ENCODE measurements around the gene TTC31. TPM values are rescaled to one million over a fixed set of nuclear protein-coding genes. Genes with fewer than 3 reads are reported as not detected.

Gene TTC31
- total and polyA plus RNA-seq, 4 donors, result 9.9 to 26.4 (median 15.8) TPM

- Histone ChIP-seq H3K27ac (ENCODE audit: low read depth in 1 of 2, low read length in 2 of 2) (no peak overlapping the region), H3K4me3 (ENCODE audit: low read depth in 1 of 3, low read length in 3 of 3) (no peak overlapping the region), H3K4me1 (ENCODE audit: control insufficient read depth in 4 of 4, insufficient read depth in 4 of 4, low read length in 3 of 4) (peaks cover 16 to 34% (median 27%) of the 10 kb centered on the region in 4 donors), H3K27me3 (ENCODE audit: control insufficient read depth in 4 of 4, insufficient read depth in 4 of 4, low read length in 3 of 4) (no peaks in the 10 kb centered on the region), H3K9me3 (ENCODE audit: control insufficient read depth in 4 of 4, low read length in 3 of 4) (no peaks in the 10 kb centered on the region), H3K36me3 (ENCODE audit: control insufficient read depth in 4 of 4, insufficient read depth in 3 of 4, low read depth in 1 of 4, low read length in 3 of 4) (no peaks in the 10 kb centered on the region), H3K9ac (ENCODE audit: low read depth in 1 of 2, low read length in 2 of 2) (no peak overlapping the region)
- WGBS, result 86% methylated on average over 2 of the region's 2 CpGs
- no peak for DNase-seq (ENCODE audit: low spot score)
- TF ChIP-seq NR2F2 (IDR thresholded peaks at IDR 0.05) (no peak), REST (IDR thresholded peaks at IDR 0.05) (no peak), HNF4G (IDR thresholded peaks at IDR 0.05) (no peak), RAD21 (IDR thresholded peaks at IDR 0.05) (no peak), RXRA (IDR thresholded peaks at IDR 0.05) (no peak), ZBTB33 (IDR thresholded peaks at IDR 0.05) (no peak), ATF3 (IDR thresholded peaks at IDR 0.05) (no peak), FOXA1 (IDR thresholded peaks at IDR 0.05) (no peak), JUND (IDR thresholded peaks at IDR 0.05) (no peak), HNF4A (conservative IDR thresholded peaks at IDR 0.05) (no peak), EGR1 (IDR thresholded peaks at IDR 0.05; ENCODE audit: low read depth in 2 of 2) (no peak), SP1 (IDR thresholded peaks at IDR 0.05) (no peak)
- TF ChIP-seq, protein P1, sequence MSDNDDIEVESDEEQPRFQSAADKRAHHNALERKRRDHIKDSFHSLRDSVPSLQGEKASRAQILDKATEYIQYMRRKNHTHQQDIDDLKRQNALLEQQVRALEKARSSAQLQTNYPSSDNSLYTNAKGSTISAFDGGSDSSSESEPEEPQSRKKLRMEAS (IDR thresholded peaks at IDR 0.05), result no peak
Observed at GRCh38 chr2:74448771-74449170, 34.1 kb upstream of the TTC31 start.

DNA sequence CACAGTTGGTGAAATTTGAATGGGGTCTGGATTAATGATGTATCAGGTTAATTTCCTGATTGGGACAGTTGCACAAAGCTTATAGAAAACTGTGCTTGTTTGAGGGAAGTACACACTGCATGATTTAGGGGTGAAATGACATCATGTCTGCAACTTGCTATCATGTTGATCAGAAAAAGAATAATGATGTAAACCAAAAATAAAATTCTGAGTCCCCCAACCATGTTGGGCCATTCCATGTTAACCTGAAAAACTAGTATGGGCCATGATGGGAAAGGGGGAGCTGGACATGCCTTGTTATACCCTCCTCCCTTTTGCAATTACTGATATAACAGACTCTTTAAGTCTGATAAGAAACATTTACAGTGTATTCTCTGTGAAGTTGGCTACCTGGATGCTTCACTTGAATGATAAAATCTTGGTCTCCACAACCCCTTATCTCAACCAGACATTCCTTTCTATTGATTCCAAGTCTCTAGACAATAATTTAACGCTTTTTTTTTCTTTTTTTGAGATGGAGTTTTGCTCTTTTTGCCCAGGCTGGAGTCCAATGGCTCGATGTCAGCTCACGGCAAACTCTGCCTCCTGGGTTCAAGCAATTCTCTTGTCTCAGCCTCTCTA lies 32.2 kb upstream of the TTC31 start:
- no peaks in the 10 kb centered on the region for H3K9me3 ChIP-seq (ENCODE audit: control insufficient read depth in 4 of 4, low read length in 3 of 4)
- TF ChIP-seq, protein P1 (IDR thresholded peaks at IDR 0.05), result no peak
- TF ChIP-seq JUND (IDR thresholded peaks at IDR 0.05) (no peak), YY1 (IDR thresholded peaks at IDR 0.05) (no peak), FOXA2 (IDR thresholded peaks at IDR 0.05) (no peak), EGR1 (IDR thresholded peaks at IDR 0.05; ENCODE audit: low read depth in 2 of 2) (no peak), FOXA1 (IDR thresholded peaks at IDR 0.05) (no peak), RXRA (IDR thresholded peaks at IDR 0.05) (no peak), GABPA (IDR thresholded peaks at IDR 0.05 in 1 of 2, conservative IDR thresholded peaks at IDR 0.05 in 1 of 2) (no peak), HNF4G (IDR thresholded peaks at IDR 0.05) (no peak), ATF3 (IDR thresholded peaks at IDR 0.05) (no peak), TAF1 (conservative IDR thresholded peaks at IDR 0.05) (no peak)
- no peaks in the 10 kb centered on the region for H3K27me3 ChIP-seq (ENCODE audit: control insufficient read depth in 4 of 4, insufficient read depth in 4 of 4, low read length in 3 of 4)
- no peaks in the 10 kb centered on the region for H3K36me3 ChIP-seq (ENCODE audit: control insufficient read depth in 4 of 4, insufficient read depth in 3 of 4, low read depth in 1 of 4, low read length in 3 of 4)
- DNase-seq (ENCODE audit: low spot score), result no peak
- no peak overlapping the region for H3K9ac ChIP-seq (ENCODE audit: low read depth in 1 of 2, low read length in 2 of 2)
- H3K27ac ChIP-seq (ENCODE audit: low read depth in 1 of 2, low read length in 2 of 2), result no peak overlapping the region
- 91% methylated on average over 3 of the region's 3 CpGs for WGBS
- H3K4me3 ChIP-seq (ENCODE audit: low read depth in 1 of 3, low read length in 3 of 3), result no peak overlapping the region
- peaks cover 18 to 30% (median 21%) of the 10 kb centered on the region in 4 donors for H3K4me1 ChIP-seq (ENCODE audit: control insufficient read depth in 4 of 4, insufficient read depth in 4 of 4, low read length in 3 of 4)
